SJCRH30 (cell line): Measurements from ENCODE around the gene BCCIP. TPM values are rescaled to one million over a fixed set of nuclear protein-coding genes. Genes with fewer than 3 reads are reported as not detected.

Source experiments
- DNase-seq, 2 experiments: peaks; one replicate each; pipeline ENCODE4 v3.0.0-alpha.2; 2015 to 2020
- H3K27ac ChIP-seq: fragments of 250-450 bp; sonication (Bioruptor Pico); 2 replicates; pipeline ENCODE4 v1.5.1; 2020; ENCODE audit warnings: mild to moderate bottlenecking, moderate library complexity
- H3K27me3 ChIP-seq: fragments of 250-450 bp; sonication (Bioruptor Pico); 2 replicates; pipeline ENCODE4 v1.5.1; 2020; ENCODE audit warnings: mild to moderate bottlenecking, moderate library complexity
- H3K36me3 ChIP-seq: fragments of 250-450 bp; sonication (Bioruptor Pico); 2 replicates; pipeline ENCODE4 v1.5.1; 2020; ENCODE audit warnings: mild to moderate bottlenecking, moderate library complexity
- H3K4me1 ChIP-seq: fragments of 250-450 bp; sonication (Bioruptor Pico); 2 replicates; pipeline ENCODE4 v1.5.1; 2020; ENCODE audit warnings: mild to moderate bottlenecking, moderate library complexity
- H3K4me3 ChIP-seq: fragments of 250-450 bp; sonication (Bioruptor Pico); 2 replicates; pipeline ENCODE4 v1.5.1; 2020; ENCODE audit warnings: mild to moderate bottlenecking, moderate library complexity
- H3K9me3 ChIP-seq: fragments of 250-450 bp; sonication (Bioruptor Pico); replicated peaks from 2 replicates; pipeline ENCODE4 v1.5.1; 2020; ENCODE audit warnings: mild to moderate bottlenecking, moderate library complexity
- total RNA-seq: library from RNA; depleted of rRNA; stranded (reverse); fragments of >200 nt; shearing (Covaris generic); gene quantifications from 2 replicates; pipeline ENCODE4 v1.2.3, GENCODE V29; 2014

Gene BCCIP
- total RNA-seq, 1 experiment from 2014 or later, result 175 TPM

- Histone ChIP-seq H3K4me3 (no peak overlapping the region), H3K9me3 (no peaks in the 10 kb centered on the region), H3K27ac (no peak overlapping the region), H3K27me3 (no peaks in the 10 kb centered on the region), H3K4me1 (no peaks in the 10 kb centered on the region), H3K36me3 (peaks cover 18% of the 10 kb centered on the region)
- DNase-seq, result no peak
Observed at GRCh38 chr10:125845617-125846016, 22.3 kb downstream of the BCCIP start.

- Histone ChIP-seq H3K27me3 (no peaks in the 10 kb centered on the region), H3K9me3 (no peaks in the 10 kb centered on the region), H3K4me3 (no peak overlapping the region), H3K27ac (no peak overlapping the region), H3K4me1 (no peaks in the 10 kb centered on the region), H3K36me3 (peaks cover 13% of the 10 kb centered on the region)
- DNase-seq, result no peak
Observed at GRCh38 chr10:125846894-125847293, 23.5 kb downstream of the BCCIP start.

GRCh38 chr10:125848371-125848770, 25.0 kb downstream of the BCCIP start:
- H3K36me3 ChIP-seq, result peaks cover 15% of the 10 kb centered on the region
- no peaks in the 10 kb centered on the region for H3K27me3 ChIP-seq
- H3K4me3 ChIP-seq, result no peak overlapping the region
- DNase-seq, result no peak
- H3K27ac ChIP-seq, result no peak overlapping the region
- H3K4me1 ChIP-seq, result no peaks in the 10 kb centered on the region
- H3K9me3 ChIP-seq, result no peaks in the 10 kb centered on the region

GRCh38 chr10:125848857-125849256, 25.5 kb downstream of the BCCIP start:
- Histone ChIP-seq H3K36me3 (peaks cover 15% of the 10 kb centered on the region), H3K27ac (no peak overlapping the region), H3K4me1 (no peaks in the 10 kb centered on the region), H3K9me3 (no peaks in the 10 kb centered on the region), H3K27me3 (no peaks in the 10 kb centered on the region), H3K4me3 (no peak overlapping the region)
- no peak for DNase-seq

- Histone ChIP-seq H3K9me3 (no peaks in the 10 kb centered on the region), H3K4me1 (no peaks in the 10 kb centered on the region), H3K27ac (no peak overlapping the region), H3K4me3 (no peak overlapping the region), H3K27me3 (no peaks in the 10 kb centered on the region), H3K36me3 (peaks cover 12% of the 10 kb centered on the region)
- DNase-seq, result no peak
Observed at GRCh38 chr10:125849448-125849847, 26.1 kb downstream of the BCCIP start.

- H3K9me3 ChIP-seq, result no peaks in the 10 kb centered on the region
- no peak overlapping the region for H3K27ac ChIP-seq
- H3K36me3 ChIP-seq, result peaks cover 11% of the 10 kb centered on the region
- DNase-seq, result no peak
- no peak overlapping the region for H3K4me3 ChIP-seq
- no peaks in the 10 kb centered on the region for H3K4me1 ChIP-seq
- no peaks in the 10 kb centered on the region for H3K27me3 ChIP-seq
Observed at GRCh38 chr10:125850766-125851731, 27.7 kb downstream of the BCCIP start.

- Histone ChIP-seq H3K36me3 (peaks cover 11% of the 10 kb centered on the region), H3K27ac (no peak overlapping the region), H3K9me3 (no peaks in the 10 kb centered on the region), H3K4me3 (no peak overlapping the region), H3K4me1 (no peaks in the 10 kb centered on the region), H3K27me3 (no peaks in the 10 kb centered on the region)
- no peak for DNase-seq
Observed at GRCh38 chr10:125852487-125852886, 29.1 kb downstream of the BCCIP start.

- Histone ChIP-seq H3K9me3 (no peaks in the 10 kb centered on the region), H3K36me3 (peaks cover 9% of the 10 kb centered on the region), H3K4me3 (no peak overlapping the region), H3K27ac (no peak overlapping the region), H3K4me1 (no peaks in the 10 kb centered on the region), H3K27me3 (no peaks in the 10 kb centered on the region)
- DNase-seq, result no peak
Observed at GRCh38 chr10:125857185-125857760, 33.9 kb downstream of the BCCIP start.

GRCh38 chr10:125859128-125859817, 35.9 kb downstream of the BCCIP start:
- Histone ChIP-seq H3K9me3 (no peaks in the 10 kb centered on the region), H3K27me3 (no peaks in the 10 kb centered on the region), H3K36me3 (peaks cover 6% of the 10 kb centered on the region; the same call in 1 of the 2 replicates), H3K27ac (no peak overlapping the region), H3K4me3 (no peak overlapping the region), H3K4me1 (no peaks in the 10 kb centered on the region)
- DNase-seq, result no peak

- H3K4me1 ChIP-seq, result no peaks in the 10 kb centered on the region
- H3K27ac ChIP-seq, result no peak overlapping the region
- no peak overlapping the region for H3K4me3 ChIP-seq
- H3K9me3 ChIP-seq, result no peaks in the 10 kb centered on the region
- no peak for DNase-seq
- no peaks in the 10 kb centered on the region for H3K27me3 ChIP-seq
- no peaks in the 10 kb centered on the region; the same call in 1 of the 2 replicates for H3K36me3 ChIP-seq
Observed at GRCh38 chr10:125865120-125865519, 41.8 kb downstream of the BCCIP start.

- no peaks in the 10 kb centered on the region for H3K9me3 ChIP-seq
- no peak overlapping the region for H3K27ac ChIP-seq
- DNase-seq, result no peak
- H3K27me3 ChIP-seq, result no peaks in the 10 kb centered on the region
- H3K36me3 ChIP-seq, result no peaks in the 10 kb centered on the region; the same call in 1 of the 2 replicates
- H3K4me1 ChIP-seq, result no peaks in the 10 kb centered on the region
- H3K4me3 ChIP-seq, result no peak overlapping the region
Observed at GRCh38 chr10:125866421-125867029, 43.2 kb downstream of the BCCIP start.

- Histone ChIP-seq H3K27ac (no peak overlapping the region), H3K4me3 (no peak overlapping the region), H3K36me3 (no peaks in the 10 kb centered on the region; the same call in 1 of the 2 replicates), H3K4me1 (no peaks in the 10 kb centered on the region), H3K27me3 (no peaks in the 10 kb centered on the region), H3K9me3 (no peaks in the 10 kb centered on the region)
- peak; percentile 11 to 61 for DNase-seq
Observed at GRCh38 chr10:125868372-125868975, 45.1 kb downstream of the BCCIP start.

- no peaks in the 10 kb centered on the region for H3K4me1 ChIP-seq
- H3K9me3 ChIP-seq, result no peaks in the 10 kb centered on the region; the same call in 1 of the 2 replicates
- peaks cover 8% of the 10 kb centered on the region for H3K36me3 ChIP-seq
- H3K27me3 ChIP-seq, result no peaks in the 10 kb centered on the region
- no peak for DNase-seq
- no peak overlapping the region for H3K4me3 ChIP-seq
- no peak overlapping the region for H3K27ac ChIP-seq
Observed at GRCh38 chr10:125871338-125871737, 48.0 kb downstream of the BCCIP start.
